WI38 (cell line): ENCODE results near the gene DERL2.
"Not testable (repeated sequence)": the region's sequence is repeated elsewhere in the genome, so short reads cannot be mapped to it uniquely, and the experiment has no call there.

Source experiments
- H3K4me3 ChIP-seq: 2 replicates; pipeline ENCODE4 v1.5.1; 2011; ENCODE audit warnings: low read depth, mild to moderate bottlenecking, control low read depth, low read length
- TF ChIP-seq, protein P1 (sequence below): IDR thresholded peaks from 2 replicates; pipeline ENCODE4 v1.5.1; 2012; ENCODE audit warnings: low read depth, mild to moderate bottlenecking, control low read depth, low read length

The DERL2 gene

GRCh38 chr17:5437721-5438317 lies 48.2 kb downstream of the DERL2 start:
- TF ChIP-seq, protein P1, sequence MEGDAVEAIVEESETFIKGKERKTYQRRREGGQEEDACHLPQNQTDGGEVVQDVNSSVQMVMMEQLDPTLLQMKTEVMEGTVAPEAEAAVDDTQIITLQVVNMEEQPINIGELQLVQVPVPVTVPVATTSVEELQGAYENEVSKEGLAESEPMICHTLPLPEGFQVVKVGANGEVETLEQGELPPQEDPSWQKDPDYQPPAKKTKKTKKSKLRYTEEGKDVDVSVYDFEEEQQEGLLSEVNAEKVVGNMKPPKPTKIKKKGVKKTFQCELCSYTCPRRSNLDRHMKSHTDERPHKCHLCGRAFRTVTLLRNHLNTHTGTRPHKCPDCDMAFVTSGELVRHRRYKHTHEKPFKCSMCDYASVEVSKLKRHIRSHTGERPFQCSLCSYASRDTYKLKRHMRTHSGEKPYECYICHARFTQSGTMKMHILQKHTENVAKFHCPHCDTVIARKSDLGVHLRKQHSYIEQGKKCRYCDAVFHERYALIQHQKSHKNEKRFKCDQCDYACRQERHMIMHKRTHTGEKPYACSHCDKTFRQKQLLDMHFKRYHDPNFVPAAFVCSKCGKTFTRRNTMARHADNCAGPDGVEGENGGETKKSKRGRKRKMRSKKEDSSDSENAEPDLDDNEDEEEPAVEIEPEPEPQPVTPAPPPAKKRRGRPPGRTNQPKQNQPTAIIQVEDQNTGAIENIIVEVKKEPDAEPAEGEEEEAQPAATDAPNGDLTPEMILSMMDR, result no peak

GRCh38 chr17:5435781-5436315 lies 50.1 kb downstream of the DERL2 start:
- H3K4me3 ChIP-seq, result not testable (repeated sequence)

More at GRCh38 chr17:5437721-5438317, 48.2 kb downstream of the DERL2 start:
- H3K4me3 ChIP-seq, result peak overlapping the region; percentile 88

DNA sequence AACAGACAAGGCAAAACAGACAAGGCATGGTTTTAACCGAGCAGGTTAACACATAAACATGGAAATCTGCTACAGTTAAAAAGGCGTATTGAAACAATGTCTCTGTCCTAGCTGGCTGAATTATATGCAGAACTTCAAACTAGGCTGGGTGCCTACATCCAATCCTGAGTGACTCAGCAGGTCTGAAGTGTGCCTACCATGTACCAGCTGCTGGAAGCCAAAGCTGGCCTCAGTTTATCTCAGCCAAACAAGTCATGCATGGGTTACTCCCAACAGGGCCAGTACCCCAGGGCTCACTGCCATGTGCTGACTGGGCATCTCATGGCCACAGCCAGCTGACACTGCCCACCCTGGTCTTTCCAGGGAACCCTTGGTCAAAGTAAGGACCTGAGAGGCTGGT lies 51.0 kb downstream of the DERL2 start:
- TF ChIP-seq, protein P1, result no peak
- no peak overlapping the region for H3K4me3 ChIP-seq

DNA sequence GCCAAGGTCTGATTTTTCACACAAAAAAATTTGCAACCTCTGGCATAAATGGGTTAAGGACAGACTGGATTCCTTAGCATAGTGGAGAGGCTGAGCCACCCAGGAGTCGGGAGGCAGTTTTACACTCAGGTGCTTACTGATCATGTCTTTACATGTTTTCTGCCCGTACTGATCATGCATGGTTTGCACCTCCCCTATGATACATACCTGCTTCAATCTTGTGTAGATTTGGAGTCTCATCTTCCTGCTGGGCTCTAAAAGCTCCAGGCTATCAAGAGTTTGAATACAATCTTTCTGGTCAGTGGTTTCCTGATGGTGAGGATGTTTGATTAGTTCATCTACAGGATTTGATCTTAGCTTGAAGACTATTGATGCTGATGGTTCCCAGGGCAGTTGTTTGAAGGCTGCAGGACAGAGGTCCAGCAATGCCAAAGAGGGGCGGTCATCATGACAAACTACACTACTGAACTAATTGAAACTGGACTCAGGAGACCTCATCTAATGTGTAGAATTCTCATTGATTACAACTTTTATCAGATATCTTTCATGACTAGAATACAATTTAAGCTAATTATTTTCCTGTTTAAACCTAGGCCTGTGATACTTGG lies 53.9 kb downstream of the DERL2 start:
- TF ChIP-seq, protein P1, result no peak
- H3K4me3 ChIP-seq, result no peak overlapping the region

DNA sequence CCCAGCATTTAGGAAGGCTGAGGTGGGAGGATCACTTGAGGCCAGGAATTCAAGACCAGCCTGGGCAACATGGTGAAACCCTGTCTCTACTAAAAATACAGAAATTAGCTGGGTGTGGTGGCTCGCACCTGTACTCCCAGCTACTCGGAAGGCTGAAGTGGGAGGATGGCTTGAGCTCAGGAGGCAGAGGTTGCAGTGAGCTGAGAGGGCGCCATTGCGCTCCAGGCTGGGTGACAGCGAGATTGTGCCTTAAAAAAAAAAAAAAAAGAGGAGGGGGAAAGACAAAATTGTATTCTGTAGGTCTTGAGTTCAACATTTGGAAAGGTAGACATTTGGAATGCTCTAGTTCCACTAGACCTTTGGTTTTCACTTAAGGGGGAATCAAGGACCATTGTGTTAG lies 54.7 kb downstream of the DERL2 start:
- H3K4me3 ChIP-seq, result not testable (repeated sequence)

DNA sequence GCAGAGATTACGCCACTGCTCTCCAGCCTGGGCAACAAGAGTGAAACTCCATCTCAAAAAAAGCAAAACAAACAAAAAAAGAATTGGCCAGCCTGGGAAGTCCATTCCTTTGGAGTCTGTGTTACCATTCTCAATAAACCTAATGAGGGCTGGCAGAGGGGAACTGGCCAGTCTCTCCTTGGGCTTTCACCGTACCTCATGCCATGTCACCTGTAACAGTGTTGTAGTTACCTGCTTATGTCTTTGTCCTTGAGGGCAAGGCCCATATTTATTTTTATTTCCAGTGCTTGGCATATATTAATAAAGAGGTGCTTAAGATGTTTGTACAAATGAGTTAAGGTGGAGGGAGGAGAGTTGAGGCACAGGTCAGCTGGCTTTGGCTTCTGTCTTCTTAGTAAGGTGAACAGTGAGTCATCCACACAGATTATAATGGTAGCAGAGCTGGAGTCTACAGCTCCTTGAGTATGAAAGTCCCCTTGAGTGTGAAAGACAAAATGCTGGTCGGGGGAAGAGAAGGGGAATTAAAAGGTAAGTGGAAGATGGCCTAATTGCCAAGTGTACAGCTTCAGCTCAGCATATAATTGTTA lies 55.5 kb downstream of the DERL2 start:
- TF ChIP-seq, protein P1, result no peak
- H3K4me3 ChIP-seq, result no peak overlapping the region

GRCh38 chr17:5429191-5429887 lies 56.6 kb downstream of the DERL2 start:
- H3K4me3 ChIP-seq, result no peak overlapping the region
- TF ChIP-seq, protein P1, result no peak

DNA sequence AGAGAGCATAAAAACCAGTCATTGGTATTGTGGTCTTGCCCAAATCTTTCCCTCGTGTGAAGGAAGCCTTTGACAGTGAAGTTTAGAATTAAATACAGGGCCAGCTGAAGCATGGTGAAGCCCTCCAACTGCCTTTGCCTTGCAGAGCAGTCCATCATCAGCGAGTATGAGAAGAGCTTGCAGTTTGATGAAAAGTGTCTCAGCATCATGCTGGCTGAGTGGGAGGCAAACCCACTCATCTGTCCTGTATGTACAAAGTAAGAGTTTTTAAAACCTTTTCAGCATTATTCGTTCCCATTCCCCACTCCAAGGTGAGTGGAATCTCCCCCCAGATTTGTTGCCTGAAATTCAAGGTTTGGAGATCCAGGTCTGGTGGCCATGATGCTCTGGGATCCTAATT lies 60.2 kb downstream of the DERL2 start:
- no peak overlapping the region for H3K4me3 ChIP-seq
- TF ChIP-seq, protein P1, result no peak
